Upper lobe of left lung (tissue), 4 donors: ENCODE results near the gene OTOG.

Experiments
- EP300 ChIP-seq, 4 donors: sonication (generic); formaldehyde crosslinking; IDR thresholded peaks; one replicate each; pipeline ENCODE4 v1.5.1; 2017; ENCODE audit warnings: antibody characterized with exemption in 4 of 4, control low read depth in 2 of 4
- TF ChIP-seq, protein P1 (sequence below), 6 experiments: fragments of 450-650 bp in 4 of 6; fragments of 200-600 bp in 2 of 6; sonication (generic) in 2 of 6; IDR thresholded peaks; one replicate each; pipeline ENCODE4 v1.5.1; 2016 to 2019; ENCODE audit warnings: antibody characterized with exemption in 6 of 6

GRCh38 chr11:17573526-17573925 lies 26.5 kb downstream of the OTOG start:
- TF ChIP-seq, protein P1, sequence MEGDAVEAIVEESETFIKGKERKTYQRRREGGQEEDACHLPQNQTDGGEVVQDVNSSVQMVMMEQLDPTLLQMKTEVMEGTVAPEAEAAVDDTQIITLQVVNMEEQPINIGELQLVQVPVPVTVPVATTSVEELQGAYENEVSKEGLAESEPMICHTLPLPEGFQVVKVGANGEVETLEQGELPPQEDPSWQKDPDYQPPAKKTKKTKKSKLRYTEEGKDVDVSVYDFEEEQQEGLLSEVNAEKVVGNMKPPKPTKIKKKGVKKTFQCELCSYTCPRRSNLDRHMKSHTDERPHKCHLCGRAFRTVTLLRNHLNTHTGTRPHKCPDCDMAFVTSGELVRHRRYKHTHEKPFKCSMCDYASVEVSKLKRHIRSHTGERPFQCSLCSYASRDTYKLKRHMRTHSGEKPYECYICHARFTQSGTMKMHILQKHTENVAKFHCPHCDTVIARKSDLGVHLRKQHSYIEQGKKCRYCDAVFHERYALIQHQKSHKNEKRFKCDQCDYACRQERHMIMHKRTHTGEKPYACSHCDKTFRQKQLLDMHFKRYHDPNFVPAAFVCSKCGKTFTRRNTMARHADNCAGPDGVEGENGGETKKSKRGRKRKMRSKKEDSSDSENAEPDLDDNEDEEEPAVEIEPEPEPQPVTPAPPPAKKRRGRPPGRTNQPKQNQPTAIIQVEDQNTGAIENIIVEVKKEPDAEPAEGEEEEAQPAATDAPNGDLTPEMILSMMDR (IDR thresholded peaks at IDR 0.05): no peak
- no peak for TF ChIP-seq EP300 (IDR thresholded peaks at IDR 0.05)
